GM21619 (cell line): ENCODE results near the gene FLYWCH1.
"Not testable (repeated sequence)": the region's sequence is repeated elsewhere in the genome, so short reads cannot be mapped to it uniquely, and the experiment has no call there.

Source experiments
- ATAC-seq: cut with Tn5 transposase; IDR thresholded peaks from one replicate; pipeline ENCODE4 v1.9.1; 2021; ENCODE audit not compliant: unreplicated experiment

The FLYWCH1 gene

DNA sequence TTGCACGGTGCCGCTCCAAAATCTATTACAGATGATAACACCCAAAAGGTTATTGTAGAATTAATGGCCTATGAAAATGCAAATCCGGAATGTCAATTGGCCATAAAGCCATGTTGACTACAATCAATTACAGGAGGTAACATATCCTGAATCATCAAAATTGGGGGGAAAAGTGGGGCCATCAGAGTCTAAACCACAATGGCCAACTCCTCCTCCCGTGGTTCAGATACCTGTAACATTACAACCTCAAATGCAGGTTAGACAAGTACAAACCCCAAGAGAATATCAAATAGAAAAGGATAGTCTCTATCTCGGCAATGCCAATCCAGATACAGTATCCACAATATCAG, 14.9 kb downstream of the FLYWCH1 start:
- ATAC-seq: no peak

DNA sequence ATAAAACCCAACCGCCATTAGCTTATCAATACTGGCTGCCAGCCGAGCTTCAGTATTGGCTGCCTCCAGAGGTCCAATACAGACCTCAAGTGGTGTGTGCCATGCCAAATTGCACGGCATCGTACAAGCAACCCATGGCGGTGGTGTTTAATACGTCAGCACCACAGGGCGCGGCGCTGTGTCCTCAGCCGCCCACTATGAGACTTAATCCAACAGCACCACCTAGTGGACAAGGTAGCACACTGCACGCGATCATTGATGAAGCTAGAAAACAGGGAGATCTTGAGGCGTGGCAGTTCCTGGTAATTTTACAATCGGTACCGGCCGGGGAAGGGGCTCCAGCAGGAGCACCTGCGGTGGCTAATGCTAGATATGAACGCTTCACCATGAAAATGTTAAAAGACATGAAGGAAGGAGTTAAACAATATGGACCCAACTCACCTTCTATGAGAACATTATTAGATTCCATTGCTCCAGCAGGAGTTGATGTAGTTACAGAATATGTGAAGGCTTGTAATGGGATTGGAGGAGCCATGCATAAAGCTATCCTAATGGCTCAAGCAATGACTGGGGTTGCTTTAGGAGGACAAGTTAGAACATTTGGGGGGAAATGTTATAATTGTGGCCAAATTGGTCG, 15.4 kb downstream of the FLYWCH1 start:
- no peak for ATAC-seq

DNA sequence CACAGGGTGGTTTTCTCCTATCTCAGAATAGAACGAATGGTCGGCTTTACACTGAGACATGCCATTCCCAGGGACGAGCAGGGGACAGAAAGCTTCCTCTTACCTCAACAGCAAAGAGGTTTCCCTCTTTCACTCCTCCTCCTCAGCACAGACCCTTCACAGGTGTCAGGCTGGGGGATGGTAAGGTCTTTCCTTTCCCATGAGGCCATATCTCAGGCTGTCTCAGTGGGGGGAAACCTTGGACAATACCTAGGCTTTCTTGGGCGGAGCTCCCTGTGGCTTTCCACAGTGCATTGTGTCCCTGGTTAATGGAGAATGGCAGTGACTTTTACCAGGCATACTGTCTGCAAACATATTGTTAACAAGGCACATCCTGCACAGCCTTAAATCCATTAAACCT, 16.4 kb downstream of the FLYWCH1 start:
- ATAC-seq: not testable (repeated sequence)

DNA sequence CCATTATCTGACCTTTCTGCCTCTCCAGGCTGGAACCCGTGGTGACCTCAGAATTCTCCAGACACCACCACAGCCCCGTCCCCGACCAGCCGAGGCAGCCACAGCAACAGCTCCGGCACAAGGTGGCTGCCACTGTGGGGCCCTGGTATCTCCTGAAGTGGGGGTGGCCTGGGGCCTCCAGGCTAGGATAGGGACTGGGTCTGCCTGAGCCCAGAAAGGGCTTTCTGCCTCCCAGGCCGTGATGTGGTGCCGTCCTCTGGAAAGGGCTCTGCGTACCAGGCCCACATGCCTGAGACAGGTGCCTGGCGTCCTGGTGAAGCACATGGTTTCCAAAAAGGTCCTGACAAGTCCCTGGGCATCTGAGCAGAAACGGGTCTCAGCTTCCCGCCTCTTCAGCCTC, 17.1 kb downstream of the FLYWCH1 start:
- no peak for ATAC-seq

DNA sequence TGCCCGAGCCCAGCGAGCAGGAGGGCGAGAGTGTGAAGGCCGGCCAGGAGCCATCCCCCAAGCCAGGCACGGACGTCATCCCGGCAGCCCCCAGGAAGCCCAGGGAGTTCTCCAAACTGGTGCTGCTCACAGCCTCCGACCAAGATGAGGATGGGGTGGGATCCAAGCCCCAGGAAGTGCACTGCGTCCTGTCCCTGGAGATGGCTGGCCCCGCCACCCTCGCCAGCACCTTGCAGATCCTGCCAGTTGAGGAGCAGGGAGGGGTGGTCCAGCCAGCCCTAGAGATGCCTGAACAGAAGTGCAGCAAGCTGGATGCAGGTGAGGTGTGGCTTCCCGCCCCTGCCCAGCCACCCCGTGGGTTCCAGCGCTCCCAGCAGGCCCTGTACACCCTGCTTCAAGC, 18.0 kb downstream of the FLYWCH1 start:
- ATAC-seq: no peak

DNA sequence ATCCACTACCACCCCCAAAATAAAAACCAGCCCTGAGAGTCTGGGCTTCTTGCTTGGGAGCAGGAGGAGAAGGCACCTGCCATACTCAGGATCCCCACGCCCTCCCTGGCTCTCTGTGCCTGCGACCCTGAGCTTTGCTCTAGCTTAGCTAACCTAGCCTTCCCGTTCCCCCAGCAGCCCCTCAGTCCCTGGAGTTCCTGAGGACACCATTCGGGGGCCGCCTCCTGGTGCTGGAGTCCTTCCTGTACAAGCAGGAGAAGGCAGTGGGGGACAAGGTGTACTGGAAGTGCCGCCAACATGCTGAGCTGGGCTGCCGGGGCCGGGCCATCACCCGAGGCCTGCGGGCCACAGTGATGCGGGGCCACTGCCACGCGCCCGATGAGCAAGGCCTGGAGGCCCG, 18.5 kb downstream of the FLYWCH1 start:
- no peak for ATAC-seq

DNA sequence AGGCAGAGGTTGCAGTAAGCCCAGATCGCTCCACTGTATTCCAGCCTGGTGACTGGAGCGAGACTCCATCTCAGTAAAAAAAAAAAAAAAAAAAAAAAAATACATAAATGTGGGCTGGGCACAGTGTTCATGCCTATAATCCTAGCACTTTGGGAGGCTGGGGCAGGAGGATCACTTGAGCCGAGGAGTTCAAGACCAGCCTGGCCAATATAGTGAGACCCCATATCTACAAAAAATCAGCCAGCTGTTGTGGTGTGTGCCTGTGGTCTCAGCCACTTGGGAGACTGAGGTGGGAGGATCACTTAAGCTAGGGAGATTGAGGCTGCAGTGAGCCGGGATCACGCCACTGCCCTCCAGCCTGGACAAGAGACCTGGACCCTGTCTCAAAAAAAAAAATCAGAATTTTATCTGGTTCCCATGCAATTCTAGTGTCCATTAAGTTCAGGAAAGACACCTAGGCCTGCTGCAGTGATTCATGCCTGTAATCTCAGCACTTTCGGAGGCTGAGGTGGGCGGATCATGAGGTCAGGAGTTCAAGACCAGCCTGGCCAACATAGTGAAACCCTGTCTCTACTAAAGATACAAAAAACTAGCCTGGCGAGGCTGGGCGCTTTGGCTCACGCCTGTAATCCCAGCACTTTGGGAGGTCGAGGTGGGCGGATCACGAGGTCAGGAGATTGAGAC, 19.6 kb downstream of the FLYWCH1 start:
- ATAC-seq: not testable (repeated sequence)

DNA sequence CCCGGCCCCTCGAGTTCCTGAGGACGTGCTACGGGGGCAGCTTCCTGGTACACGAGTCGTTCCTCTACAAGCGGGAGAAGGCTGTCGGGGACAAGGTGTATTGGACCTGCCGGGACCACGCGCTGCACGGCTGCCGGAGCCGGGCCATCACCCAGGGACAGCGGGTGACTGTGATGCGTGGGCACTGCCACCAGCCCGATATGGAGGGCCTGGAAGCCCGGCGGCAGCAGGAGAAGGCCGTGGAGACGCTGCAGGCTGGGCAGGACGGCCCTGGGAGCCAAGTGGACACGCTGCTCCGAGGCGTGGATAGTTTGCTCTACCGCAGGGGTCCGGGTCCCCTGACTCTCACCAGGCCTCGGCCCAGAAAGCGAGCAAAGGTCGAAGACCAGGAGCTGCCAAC, 21.4 kb downstream of the FLYWCH1 start:
- no peak for ATAC-seq

DNA sequence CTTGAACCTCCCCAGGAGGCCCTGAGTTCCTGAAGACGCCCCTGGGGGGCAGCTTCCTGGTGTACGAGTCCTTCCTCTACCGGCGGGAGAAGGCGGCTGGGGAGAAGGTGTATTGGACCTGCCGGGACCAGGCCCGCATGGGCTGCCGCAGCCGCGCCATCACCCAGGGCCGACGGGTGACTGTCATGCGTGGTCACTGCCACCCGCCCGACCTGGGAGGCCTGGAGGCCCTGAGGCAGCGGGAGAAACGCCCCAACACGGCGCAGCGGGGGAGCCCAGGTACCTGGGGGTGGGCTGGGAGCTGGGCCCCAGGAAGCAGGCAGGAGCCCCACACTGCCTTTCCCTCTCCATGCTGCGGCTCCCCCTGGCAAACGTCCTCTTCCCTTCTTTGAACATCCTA, 22.0 kb downstream of the FLYWCH1 start:
- ATAC-seq: no peak

DNA sequence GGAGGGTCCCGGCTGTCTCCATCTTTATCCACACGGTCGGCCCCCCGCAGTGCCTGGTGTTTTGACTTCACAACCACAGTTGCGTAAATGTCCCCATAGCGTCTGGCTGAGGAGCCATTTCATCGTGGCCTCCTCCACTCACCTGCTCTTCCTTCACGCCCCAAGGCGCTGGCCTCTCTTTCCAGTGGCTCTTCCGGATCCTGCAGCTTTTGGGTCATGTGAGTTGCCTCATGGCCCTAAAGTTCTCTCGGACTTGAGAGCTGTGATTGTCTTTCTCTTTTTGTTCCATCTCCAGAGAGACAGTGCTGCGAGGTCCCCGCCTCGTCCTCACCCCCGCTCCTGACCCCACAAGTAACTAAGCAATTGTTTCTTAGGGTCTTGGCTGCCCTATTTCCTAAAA, 22.7 kb downstream of the FLYWCH1 start:
- no peak for ATAC-seq

DNA sequence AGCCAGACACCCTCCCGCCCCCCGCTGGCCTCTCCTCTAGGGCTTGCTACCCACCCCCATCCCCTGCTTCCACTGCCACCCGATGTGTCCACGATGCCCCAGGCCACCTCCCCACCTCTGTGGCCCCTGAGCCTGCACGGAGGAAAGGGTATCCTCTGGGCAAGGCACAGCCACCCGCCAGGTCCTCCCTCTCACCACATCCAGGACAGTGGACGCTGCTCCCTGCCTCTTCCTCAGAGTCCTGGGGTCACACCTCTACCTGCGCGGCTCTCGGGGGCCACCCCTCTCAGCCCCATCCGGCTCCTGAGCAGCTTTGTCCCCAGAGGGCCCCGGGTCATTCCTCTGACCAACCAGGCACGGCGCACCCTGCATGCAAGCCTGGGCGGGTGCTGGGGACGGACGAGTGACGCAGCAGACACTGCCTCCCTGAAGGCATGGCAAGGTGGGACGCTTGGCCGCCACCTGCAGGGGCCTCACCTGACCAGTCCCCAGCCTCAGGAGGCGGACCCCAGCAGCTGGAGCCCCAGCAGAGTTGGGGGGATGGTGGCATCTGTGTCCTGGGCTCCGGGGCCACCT, 24.8 kb downstream of the FLYWCH1 start:
- ATAC-seq: no peak

DNA sequence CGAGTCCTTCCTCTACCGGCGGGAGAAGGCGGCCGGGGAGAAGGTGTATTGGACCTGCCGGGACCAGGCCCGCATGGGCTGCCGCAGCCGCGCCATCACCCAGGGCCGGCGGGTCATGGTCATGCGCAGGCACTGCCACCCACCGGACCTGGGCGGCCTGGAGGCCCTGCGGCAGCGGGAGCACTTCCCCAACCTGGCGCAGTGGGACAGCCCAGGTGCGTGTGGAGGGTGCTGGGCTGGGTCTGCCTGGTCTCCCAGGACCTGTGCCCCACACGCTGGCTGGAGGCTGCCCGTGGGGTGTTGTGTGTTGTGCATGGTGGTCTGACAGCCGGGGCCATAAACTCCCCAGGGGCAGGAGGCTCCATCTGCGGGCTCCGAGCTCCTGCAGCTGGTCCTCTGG, 25.4 kb downstream of the FLYWCH1 start:
- ATAC-seq: no peak

DNA sequence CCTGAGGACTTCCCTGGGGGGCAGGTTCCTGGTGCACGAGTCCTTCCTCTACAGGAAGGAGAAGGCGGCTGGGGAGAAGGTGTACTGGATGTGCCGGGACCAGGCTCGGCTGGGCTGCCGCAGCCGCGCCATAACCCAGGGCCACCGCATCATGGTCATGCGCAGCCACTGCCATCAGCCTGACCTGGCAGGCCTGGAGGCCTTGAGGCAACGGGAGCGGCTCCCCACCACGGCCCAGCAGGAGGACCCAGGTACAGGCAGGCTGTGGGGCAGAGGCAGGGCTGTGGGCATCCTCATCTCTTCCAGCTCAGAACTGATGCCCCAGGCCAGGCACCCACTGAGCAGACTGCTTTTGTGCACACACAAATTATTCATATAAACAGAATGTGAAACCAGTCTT, 26.5 kb downstream of the FLYWCH1 start:
- ATAC-seq: no peak

DNA sequence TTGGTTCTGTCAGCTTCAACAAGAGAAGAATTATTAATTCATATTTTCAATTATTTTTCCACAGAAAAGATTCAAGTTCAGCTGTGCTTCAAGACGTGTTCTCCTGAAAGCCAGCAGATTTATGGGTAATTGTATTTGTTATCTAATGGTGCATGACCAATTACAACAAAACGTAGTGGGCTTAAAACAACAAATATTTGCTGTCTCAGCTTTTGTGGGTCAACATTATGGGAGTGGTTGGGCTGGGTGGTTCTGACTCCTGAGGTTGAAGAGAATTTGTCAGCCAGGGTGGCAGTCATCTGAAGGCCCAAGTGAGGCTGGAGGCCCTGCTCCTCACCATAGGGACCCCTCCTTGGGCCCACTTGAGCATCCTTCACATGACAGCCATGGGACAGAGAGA, 28.2 kb downstream of the FLYWCH1 start:
- no peak for ATAC-seq

DNA sequence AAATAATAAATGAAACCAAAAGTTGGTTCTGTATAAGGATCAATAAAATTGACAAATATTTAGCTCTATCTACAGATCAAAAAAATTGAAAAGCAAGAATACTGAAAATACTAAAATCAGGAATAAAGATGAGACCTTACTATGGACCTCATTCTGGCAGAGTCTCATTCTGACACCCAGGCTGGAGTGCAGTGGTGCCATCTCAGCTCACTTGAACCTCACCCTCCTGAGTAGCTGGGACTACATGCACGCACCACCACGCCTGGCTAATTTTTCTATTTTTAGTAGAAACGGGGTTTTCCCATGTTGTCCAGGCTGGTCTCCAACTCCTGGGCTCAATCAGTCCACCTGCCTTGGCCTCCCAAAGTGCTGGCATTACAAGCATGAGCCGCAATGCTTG, 30.3 kb downstream of the FLYWCH1 start:
- ATAC-seq: no peak

DNA sequence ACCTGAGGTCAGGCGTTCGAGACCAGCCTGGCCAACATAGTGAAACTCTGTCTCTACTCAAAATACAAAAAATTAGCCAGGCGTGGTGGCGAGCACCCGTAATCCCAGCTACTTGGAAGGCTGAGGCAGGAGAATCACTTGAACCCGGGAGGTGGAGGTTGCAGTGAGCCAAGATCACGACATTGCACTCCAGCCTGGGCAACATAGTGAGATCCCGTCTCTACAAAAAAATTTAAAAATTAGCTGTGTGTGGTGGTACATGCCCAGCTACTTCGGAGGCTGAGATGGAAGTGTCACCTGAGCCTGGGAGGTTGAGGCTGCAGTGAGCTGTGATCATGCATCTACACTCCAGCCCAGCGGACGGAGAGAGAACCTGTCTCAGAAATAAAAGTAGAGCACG, 32.0 kb downstream of the FLYWCH1 start:
- ATAC-seq: not testable (repeated sequence)

DNA sequence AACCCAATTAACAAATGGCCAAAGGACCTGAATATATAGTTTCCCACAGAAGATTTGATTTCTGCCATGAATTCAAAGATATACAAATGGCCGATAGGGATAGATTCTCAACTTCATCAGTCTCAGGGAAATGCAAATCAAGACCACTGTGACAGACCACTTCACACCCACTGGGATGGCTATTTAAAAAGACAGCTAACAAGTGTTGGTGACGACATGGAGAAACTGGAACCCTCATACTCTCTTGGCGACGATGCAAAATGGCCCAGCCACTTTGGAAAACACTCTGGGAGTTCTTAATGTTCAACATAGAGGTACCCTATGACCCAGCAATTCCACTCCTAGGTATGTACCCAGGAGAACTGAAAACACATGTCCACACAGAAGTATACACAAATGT, 34.9 kb downstream of the FLYWCH1 start:
- ATAC-seq: no peak

DNA sequence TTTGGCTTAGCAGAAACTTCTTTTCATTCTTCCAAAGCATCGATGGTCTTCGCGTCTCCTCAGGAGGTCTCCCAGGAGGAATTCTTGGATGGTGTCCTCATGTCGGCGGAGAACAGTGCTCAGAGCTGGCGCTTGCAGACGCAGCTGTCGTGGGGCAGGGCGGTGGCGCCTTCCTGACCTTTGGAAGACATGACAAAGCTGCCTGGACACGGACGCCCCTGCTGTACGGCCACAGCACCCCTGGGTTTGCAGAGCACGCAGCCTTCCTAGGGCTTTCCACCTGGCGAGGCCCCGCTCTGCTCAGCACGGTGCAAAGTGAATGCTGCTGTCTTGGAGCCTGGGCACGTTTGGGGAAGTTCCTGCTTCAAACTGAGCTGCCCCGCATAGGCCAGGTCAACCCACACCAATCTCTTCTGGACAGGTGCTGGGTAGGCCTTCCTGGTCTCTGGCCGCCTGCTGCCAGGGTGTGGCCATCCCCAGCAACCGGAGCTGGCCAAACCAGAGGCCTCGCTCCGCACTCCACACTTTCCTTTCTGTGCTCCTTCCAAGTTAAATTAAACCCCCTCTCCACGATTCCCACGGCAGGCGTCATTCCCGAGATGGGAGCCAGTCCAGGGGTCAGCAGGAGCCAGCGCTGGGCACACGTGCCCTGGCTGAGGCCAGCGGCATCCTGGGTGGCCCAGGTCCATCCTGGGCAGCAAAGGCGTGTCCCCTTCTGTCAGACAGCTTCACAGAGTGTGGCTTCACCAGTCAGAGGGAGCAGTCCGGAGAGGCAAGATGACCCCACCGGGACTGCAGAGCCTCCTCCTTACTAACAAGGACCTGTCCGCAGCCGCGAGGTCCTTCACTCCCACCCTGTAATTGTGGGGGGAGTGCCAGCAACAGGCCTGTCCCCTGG, 37.3 kb downstream of the FLYWCH1 start:
- no peak for ATAC-seq

DNA sequence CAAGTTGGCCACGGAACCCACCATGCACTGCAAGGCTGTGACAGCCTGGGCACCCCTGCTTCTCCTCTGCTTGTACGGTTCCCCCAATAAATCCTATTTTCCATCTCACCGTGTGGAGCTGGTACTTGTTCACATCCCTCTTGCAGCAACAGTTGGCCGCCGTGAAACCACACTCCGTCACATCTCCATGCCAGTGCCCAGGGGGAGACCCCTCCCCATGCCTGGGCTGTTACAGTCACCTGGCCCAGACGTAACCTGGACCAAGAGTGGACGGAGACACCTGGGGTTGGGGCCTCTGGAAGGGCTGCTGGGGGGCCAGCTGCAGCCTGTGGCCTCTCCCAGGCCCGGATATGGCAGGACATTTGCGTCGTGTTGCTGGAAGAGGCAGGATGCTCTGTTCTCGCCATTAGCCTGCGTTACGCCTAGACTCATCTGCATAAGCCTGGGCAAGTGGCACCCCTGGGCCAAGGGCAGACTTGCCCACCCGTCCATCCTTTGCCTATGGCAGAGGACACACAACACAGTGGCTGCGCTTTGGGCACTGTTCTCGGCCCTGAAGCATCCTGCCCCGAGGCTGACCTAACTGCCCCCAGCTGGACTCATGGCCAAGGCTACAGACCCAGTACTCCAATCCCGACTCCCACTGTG, 38.1 kb downstream of the FLYWCH1 start:
- ATAC-seq: no peak

DNA sequence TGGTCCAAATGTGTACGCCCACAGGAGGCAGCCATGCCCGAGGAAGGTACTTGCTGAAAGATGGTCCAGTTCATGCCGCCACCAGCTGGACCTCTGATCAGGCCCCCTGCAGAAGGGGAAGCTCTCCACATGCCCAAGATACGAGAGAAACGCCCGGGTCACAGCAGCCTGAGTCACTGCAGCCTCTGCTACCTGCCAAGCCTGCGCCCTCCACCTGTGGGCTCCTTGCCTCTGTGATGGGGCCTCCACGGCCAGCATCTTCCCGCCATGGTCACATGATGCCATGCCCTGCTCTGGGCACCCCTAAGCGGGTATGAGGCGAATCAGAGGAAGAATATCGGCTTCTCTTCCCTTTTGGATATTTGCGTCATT, 38.6 kb downstream of the FLYWCH1 start:
- no peak for ATAC-seq

DNA sequence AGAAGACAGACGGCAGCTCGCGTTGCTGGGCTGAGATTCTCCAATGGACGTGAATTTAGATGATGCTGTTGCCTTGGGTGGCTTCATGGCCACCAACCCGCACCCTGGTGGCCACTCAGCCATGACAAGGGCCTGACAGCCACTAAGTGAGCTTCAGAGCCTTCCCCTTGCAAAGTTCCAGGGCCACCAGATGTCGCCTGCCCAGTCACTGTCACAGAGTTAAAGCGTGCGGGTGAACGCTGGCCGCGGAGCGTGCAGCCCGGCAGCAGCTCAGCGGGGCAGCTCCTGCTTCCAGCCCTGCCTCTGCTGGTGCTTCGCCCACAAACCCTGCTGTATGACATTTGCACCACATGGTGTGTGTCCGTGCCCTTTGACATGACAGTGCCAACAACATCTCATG, 39.0 kb downstream of the FLYWCH1 start:
- ATAC-seq: no peak
